Activated CD4-positive, alpha-beta T cell treated with anti-CD3 and anti-CD28 coated beads, Interleukin-2, amount 50 U/mL, for 4 hours (primary cell): ENCODE measurements around the gene CLDN10.

ENCODE experiments used
- DNase-seq, 2 experiments: peaks; one replicate each; pipeline ENCODE4 v3.0.0-alpha.2; 2020

Gene CLDN10

GRCh38 chr13:95603887-95604555, 51.5 kb downstream of the CLDN10 start:
- no peak for DNase-seq

GRCh38 chr13:95604556-95604915, 52.0 kb downstream of the CLDN10 start:
- no peak for DNase-seq

GRCh38 chr13:95605448-95606125, 53.1 kb downstream of the CLDN10 start:
- DNase-seq, result no peak

GRCh38 chr13:95607366-95607765, 54.8 kb downstream of the CLDN10 start:
- no peak for DNase-seq

GRCh38 chr13:95608640-95609323, 56.3 kb downstream of the CLDN10 start:
- no peak for DNase-seq

- no peak for DNase-seq
Measured at GRCh38 chr13:95614641-95615245, 62.2 kb downstream of the CLDN10 start.

- DNase-seq, result no peak
Measured at GRCh38 chr13:95615539-95615938, 63.0 kb downstream of the CLDN10 start.

- DNase-seq, result no peak
Measured at GRCh38 chr13:95620030-95620824, 67.7 kb downstream of the CLDN10 start.

- DNase-seq, result no peak
Measured at GRCh38 chr13:95620825-95621498, 68.4 kb downstream of the CLDN10 start.

GRCh38 chr13:95623141-95623540, 70.6 kb downstream of the CLDN10 start:
- DNase-seq, result no peak

GRCh38 chr13:95624020-95624419, 71.5 kb downstream of the CLDN10 start:
- DNase-seq, result no peak

- DNase-seq, result no peak
Measured at GRCh38 chr13:95626768-95627167, 74.2 kb downstream of the CLDN10 start.

- no peak for DNase-seq
Measured at GRCh38 chr13:95627590-95627989, 75.1 kb downstream of the CLDN10 start.

- DNase-seq, result no peak
Measured at GRCh38 chr13:95628488-95628887, 76.0 kb downstream of the CLDN10 start.

GRCh38 chr13:95629071-95629470, 76.6 kb downstream of the CLDN10 start:
- DNase-seq, result no peak
